ENCODE results near the gene CCL4L2.
"Not testable (repeated sequence)": the region's sequence is repeated elsewhere in the genome, so short reads cannot be mapped to it uniquely, and the experiment has no call there.

CCL4L2 gene

DNA sequence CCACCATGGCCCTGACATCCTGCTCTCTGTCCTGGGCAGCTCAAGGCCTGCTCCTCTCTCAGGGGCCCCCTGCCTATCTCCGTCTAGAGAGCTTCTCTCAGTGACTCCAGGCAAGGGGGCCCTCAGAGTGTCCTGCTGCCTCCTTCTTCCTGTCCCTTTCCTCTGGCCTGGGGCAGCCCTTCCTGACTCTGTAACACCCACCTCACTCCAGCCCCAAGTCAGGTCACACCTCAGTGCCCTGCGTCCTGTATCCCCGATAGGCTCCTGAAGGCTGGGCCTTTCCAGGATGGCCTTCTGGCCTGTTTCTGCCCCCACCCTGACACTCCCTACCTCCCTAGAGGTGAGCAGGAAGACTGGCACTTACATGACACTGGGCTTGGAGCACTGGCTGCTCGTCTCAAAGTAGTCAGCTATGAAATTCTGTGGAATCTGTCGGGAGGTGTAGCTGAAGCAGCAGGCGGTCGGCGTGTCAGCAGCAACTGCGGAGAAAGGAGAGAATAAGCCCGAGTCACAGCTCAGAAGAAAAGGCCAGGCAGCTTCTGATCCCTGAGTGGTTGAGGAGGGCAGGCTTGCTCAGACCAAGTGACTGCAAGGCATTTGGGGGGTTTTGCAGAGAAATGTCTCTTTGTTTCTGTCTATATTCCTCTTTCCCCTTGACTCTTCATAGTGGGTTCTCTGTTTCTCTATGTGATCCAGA lies 15.3 kb upstream of the CCL4L2 start:
- no peak for DNase-seq

DNA sequence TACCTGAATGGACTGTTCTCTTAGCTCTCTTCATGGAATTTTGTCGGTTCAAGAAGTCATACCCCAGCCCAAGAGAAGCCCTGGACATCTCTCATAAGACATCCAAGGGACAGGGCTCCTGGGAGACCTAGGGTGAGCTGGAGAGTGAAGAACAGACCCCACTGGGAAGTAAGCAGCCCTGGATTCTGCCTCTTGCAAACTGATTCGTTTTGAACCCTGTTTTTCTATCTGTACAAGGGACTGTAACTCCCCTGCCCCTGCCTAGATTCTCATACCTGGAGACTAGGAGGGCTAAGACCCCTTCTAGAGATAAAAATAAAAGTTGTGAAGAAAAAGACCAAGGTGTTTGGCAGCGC lies 14.8 kb upstream of the CCL4L2 start:
- no peak for DNase-seq

DNA sequence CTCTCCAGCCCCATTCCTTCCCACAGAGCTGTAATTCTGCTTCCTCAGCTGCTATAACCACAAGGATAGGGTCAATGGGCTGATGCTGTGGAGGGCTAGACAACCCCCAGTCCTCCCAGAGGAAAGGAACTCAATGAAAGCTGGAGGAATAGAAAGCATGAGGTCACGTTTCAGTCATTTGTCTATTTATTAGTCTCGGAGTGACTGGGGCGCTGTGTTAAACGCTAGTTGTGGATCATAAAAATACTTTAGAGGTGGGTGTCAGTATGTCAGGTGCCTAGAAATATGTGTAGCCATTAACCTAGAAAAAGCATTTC lies 13.5 kb upstream of the CCL4L2 start:
- no peak for DNase-seq

DNA sequence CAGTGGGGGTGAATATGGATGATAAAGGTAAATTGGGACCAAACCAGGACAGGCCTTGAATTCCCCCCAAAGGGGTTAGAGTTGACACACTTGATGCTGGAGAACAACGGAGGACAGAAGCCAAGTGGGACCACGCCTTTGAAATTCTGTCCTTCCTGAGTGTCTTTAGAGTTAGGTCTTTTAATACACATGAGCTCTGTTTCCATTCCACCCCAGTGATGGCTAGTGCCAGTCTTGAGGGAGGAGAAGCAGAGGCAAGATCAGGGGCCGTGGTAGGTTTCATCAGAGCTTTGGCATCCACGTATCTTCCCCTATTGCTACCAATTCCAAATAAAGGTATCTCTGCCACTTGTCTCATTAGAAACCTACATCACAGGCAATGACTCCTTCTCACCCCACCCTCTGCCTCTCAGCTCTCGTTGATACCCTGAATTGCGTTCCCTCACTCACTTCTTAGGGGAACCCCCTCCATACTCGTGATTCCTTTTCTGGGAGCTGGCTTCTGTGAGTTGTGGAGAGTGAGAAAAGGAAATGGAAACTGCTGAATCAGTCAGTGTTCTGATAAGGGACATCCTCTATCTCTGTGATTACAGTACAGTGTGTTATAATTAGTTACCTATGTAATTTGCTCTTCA lies 11.9 kb upstream of the CCL4L2 start:
- DNase-seq: no peak

DNA sequence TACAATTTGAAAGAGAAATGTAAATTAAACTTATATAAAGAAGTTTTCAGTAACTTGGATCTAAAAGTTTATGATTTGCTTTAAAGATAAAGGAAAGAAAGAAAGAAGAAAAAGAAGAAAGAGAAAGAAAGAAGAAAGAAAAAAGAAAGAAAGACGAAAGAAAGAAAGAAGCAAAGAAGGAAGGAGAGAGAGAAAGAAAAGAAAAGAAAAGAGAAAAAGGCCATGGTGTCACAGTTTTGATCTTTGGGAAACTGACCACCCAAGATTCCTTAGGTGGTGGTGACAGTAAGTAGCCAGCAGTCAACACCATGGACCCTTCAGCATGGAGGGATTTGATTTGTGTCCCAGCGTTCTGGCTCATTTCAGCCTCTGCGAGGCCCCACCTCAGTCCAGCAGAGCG lies 9.8 kb upstream of the CCL4L2 start:
- not testable (repeated sequence) for DNase-seq

DNA sequence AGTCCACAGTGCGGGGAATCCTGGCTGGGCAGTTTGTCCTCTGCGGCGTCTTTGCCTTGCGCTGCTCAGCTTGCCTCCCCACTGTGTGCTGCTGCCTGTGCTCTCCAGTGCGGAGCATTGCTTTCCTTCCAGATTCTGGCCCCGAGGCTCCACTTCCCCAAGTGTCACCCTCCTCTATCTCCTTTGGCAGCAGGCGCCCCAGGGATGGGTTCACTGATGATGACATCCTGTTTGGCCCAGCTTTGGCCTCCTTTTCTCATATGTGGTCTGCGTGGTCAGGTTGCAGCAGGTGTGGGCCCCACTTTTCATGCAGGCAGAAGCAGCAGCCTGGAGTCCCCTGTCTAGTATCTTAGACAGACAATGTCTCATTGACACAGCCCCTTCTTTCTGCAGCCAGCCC lies 9.4 kb upstream of the CCL4L2 start:
- DNase-seq: not testable (repeated sequence)

DNA sequence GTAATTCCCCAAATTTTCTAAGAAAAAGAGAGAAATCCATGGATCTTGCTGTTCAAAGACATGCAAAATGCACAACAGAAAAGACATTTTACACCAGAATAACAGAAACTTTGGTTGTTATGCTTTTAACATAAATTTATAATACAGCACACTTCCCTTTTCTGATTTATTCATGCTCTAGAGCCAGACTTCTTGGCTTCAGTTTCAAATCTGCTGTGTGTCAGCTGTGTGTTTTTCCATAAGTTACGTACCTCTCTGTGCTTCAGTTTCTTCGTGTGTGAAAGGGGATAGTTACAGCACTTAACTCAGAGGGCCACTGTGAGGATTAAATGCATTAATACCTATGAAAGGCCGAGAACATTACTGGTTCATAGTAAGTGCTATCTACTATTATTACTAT lies 7.5 kb upstream of the CCL4L2 start:
- DNase-seq: no peak

DNA sequence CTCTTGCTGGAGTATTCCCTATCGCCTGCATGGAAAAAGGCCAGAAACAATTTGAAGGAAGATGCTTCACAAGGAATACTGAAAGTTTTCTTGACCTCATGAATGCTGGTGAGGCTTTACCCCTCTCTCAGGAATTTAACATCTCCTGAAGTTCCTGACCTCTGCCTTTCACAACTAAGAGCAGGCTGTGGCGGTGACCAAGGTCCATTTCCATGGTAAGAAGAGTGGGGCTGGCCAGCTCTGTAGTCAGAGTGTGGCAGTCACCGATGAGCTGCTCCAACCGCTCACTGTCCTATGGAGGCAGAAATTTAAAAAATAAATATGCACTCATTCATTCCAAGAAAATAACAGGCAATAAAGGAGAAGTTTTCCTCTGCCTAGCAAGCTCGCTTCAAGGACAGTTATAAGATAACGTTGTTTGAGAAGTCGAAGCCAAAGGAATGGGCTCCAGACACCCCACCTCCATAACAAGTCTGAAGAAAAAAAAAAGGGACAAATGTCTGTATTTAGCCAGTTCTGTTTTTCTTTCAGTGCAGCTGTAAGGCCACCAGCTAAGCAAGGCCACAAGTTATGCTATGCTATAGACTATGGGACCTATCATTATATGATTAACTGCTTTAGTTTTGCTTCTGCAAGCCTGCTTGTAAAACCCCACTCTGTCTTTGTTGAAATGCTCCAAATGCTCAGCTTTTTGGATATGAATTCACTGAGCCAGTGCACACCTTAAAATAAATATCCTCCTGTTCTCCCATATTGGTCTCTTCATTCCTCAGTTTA lies 6.0 kb upstream of the CCL4L2 start:
- no peak for DNase-seq

DNA sequence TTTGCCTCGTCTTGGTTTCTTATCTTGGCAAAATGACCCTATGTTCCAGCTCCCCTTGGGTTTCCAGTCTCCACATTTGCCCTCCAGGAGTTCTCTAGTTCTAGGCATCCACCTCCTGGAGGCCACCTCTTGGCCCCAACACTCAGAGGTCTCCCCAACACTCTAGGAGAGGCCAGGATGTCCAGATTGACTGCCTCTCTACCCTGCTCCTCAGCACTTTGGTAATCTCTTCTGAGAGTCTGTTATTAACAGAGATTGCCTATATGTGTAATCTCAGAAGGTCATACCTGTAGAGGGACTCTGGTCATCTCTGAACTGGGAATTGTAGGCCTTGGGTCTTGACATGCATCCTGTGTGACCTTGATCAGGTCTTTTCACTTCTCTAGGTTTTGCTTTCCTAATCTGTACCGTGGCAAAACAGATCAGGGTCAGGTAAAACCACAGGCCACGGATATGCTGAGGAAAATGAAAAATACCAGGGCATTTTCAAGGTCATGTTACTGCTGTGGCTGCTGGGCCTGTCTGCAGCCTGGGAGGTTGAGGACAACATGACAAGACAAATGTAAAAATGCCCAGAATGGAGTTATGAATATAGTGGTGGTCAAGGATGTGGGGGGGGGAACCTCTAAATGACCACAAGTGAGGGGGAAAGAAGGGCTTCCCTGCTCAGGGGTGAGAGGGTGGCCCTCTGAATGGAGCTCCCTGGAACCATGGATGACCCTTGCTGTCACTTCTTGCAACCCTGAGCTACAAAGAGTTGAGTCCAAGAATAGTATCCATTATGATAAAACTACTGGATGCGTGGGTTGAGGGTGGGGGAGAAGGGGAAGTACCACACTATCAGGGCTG lies 5.0 kb upstream of the CCL4L2 start:
- no peak for DNase-seq

DNA sequence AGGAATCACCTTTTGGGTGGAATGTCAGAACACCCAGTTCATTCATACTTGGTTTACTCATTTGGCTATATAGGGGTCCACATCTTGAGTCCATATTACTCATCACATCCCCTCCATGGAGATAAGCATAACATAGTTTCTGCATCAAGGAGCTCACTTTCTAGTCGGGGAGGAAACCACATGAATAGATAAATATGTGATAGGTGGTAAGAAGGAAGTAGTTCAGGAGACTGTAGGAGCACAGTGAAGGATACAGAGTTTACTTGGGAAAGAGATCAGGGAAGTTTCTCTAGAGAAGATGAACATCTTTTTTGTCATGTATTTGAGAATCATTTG lies 4.4 kb upstream of the CCL4L2 start:
- not testable (repeated sequence) for DNase-seq

DNA sequence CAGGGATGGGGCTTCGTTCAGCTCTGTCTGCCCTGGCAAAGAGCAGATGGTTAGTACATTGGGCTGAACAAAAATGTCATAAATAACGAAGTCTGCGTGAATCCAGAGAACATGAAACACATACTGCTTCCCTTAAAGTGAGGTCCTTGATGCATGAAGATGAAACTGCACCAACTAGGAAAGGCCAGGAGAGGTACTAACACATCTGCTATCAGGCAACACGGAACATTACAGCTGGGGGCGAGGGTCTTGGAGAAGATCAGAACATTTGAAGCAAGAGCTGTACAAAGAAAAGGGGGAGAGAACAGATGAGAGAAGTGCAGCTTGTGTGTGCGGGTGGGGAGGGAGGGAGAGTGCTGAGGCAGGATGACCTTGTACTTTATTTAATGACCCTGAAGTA lies 3.5 kb upstream of the CCL4L2 start:
- DNase-seq: not testable (repeated sequence)

DNA sequence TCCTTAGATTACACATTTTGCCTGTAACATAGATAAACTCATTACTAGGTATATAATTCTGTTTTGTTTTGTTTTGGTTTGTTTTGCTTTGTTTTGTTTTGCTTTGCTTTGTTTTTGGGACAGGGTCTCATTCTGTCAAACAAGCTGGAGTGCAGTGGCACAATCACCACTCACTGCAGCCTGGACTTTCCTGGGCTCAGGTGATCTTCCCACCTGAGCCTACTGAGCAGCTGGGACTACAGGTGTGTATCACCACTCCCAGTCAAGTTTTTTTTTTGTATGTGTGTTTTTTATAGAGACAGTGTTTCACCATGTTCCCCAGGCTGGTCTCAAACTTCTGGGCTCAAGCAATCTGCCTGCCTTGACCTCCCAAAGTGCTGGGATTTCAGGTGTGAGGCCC lies 1.3 kb upstream of the CCL4L2 start:
- DNase-seq: no peak

DNA sequence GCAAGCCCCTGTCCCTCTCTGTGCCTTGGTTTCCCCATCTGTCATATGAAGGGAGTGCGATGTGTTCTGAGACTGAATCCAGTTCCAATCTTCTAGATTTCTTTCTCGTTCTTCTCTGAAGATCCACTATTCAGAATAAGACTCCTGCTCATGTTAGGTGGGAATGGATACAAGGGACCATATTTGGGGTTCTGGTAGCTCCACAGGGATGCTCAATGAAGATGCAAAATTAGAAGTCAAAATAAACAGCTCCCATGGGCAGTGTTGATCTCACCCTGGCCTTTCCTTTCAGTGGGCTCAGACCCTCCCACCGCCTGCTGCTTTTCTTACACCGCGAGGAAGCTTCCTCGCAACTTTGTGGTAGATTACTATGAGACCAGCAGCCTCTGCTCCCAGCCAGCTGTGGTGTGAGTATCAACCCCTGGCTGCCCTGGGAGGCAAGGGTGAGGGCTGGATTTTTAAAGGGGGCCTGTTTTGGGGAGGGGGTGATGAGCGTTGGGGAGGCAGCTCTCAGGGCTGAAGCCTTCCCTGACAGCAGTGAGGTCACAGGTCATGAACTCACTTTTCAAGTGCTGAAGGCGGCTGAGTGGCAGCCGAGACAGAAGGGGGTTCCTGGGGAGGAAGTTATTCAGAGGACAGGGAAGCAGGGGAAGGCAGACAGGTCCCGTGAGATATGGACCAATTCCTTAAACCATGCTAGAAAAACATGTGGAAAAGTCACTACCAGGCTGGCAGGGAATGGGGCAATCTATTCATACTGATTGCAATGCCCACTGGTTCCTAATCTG lies 815 bp downstream of the CCL4L2 start:
- not testable (repeated sequence) for DNase-seq

DNA sequence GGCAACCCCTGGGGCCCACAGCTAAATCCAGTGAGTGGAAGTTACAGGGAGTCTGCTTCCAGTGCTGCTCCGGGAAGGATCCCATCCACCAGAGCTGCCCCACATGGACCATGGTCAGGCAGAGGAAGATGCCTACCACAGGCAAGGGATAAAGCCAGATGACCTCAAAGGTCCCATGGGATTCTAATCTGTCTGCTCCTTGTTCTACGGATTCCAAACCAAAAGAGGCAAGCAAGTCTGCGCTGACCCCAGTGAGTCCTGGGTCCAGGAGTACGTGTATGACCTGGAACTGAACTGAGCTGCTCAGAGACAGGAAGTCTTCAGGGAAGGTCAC lies 1.4 kb downstream of the CCL4L2 start:
- DNase-seq: no peak

DNA sequence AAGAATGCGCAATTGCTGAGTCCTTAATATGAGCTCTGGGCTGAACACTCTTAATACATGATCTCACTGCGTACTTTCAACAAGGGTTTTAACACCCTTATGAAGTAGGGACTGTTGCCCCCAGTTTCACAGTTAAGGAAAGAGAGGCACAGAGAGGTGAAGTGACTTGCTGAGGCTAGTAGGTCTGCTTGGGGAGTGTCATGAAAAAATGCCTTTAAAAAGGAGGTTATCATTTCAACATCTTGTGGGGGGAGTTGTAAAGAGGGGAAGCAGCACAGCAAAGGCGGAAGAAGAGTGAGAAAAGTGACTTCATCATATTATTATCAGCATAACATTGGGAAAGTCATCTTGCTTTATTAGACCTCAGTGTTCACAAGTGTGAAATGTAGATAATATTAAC lies 2.1 kb downstream of the CCL4L2 start:
- no peak for DNase-seq

DNA sequence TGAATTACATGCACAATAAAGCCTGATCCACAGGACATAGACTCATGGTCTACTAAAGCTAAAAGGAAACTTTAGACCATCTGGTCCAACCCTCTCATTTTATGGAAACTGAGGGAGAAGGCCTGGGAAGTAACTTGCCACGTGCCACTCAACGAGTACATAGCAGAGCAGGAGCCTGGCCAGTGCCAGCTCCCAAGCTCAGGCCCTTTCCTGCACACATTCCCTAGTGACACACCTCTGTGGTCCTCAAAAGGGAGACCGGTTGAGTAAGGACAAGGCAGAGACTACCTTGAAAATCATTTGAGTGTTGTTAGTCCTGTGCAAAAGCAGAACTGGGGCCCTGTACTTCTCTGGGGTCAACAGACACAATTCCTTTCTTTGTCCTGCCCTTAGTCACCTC lies 2.8 kb downstream of the CCL4L2 start:
- DNase-seq: no peak

DNA sequence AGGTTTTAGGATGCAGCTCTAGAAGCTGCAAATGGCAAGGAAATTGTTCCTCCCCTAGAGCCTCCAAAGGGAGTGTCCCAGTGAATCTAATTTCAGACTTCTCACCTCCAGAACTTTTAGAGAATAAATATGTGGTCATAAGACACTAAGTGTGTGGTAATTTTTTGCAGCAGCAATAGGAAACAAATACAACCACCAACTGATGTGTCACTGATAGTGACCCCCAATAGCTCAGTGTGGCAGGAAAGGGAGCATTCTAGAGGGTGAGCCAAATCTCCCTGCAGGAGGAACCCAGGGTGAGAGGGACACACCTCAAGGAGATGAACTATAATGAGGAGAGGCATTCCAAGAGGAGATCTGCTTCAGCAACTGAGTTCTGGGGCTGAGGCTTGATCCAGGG lies 4.1 kb downstream of the CCL4L2 start:
- DNase-seq: no peak

DNA sequence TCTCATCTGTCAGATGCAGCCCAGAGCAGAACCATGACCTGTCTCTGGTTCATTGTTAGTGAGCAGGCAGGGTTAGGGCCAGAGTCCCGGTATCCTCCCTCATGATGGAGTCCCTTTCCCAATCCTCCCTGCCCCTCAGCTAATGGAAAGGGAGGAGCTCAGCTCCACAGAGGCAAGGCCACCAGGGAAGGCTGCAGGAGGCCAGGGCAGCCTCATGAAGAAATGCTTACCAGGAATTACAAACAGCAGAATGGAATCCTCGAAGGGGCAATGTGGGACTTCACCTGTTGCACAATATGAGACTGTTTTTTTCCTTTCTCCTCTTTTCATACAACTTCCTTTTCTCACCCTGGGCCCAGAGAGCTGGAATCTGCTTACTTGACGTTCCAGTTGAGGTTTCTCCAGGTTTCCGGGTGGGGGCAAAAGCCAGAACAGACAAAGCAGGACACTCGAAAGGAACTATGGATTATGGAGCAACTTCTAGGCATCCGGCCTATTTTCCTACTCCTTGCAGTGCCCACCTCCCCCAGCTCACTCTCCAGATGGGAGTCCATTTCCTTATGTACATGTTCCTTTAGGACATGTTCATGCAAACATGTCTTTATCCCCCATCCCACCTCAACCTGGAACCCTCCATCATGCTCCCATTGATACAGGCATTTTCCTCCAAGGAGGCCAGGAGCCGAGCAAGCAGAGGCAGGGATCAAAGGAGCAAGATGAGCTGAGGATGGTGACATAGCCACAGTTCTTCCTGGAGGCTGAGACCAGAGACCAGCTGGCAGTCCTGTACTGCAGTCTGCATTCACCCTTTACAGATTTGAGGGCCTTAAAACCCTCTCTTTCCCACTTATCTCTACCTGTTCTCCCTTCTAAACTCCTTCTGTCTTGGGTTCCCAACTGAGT lies 4.8 kb downstream of the CCL4L2 start:
- not testable (repeated sequence) for DNase-seq

DNA sequence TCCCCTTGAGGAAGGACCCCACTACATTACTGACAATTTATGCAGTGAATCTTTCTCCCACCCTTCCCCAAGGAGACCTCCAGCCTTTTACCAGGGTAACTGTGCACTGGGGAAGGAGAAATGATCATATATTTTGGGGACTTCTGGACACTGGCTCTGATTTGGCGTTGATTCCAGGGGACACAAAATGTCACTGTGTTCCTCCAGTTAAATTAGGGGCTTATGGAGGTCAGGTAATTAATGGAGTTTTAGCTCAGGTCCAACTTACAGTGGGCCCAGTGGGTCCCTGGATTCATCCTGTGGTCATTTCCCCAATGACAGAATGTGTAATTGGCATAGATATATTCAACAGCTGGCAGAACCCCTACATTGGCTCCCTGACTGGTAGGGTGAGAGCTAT lies 8.7 kb downstream of the CCL4L2 start:
- not testable (repeated sequence) for DNase-seq

DNA sequence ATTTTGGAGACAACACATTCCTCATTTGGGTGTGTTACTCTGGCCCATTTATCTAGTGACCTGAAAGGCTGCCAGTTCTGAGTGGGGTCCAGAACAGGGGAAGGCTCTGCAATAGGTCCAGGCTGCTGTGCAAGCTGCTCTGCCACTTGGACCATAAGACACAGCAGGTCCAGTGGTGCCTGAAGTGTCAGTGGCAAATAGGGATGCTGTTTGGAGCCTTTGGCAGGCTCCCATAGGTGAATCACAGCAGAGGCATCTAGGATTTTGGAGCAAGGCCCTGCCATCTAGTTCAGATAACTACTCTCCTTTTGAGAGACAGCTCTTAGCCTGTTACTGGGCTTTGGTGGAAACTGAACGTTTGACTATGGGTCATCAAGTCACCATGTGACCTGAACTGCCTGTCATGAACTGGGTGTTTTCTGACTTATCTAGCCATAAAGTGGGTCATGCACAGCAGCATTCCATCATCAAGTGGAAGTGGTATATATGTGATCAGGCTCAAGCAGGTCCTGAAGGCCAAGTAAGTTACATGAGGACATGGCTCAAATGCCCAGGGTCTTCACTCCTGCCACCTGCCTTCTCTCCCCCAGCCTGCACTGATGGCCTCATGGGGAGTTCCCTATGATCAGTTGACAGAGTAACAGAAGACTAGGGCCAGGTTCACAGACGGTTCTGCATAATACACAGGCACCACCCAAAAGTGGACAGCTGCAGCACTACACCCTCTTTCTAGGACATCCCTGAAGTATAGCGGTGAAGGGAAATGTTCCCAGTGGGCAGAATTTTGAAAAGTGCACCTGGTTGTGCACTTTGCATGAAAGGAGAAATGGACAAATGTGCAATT lies 10.1 kb downstream of the CCL4L2 start:
- DNase-seq: not testable (repeated sequence)

DNA sequence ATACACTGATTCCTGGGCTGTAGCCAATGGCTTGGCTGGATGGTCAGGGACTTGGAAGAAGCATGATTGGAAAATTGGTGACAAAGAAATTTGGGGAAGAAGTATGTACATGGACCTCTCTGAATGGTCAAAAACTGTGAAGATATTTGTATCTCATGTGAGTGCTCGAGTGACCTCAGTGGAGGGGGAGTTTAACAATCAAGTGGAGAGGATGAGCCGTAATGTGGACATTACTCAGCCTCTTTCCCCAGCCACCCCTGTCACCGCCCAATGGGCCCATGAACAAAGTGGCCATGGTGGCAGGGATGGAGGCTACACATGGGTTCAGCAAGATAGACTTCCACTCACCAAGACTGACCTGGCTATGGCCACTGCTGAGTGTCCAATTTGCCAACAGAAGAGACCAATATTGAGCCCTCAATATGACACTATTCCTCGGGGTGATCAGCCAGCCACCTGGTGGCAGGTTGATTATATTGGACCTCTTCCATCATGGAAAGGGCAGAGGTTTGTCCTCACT lies 10.8 kb downstream of the CCL4L2 start:
- DNase-seq: not testable (repeated sequence)

Measured in femur (tissue), 1 donor.